ENCODE data around the gene GNL3. TPM values are rescaled to one million over a fixed set of nuclear protein-coding genes. Genes with fewer than 3 reads are reported as not detected.
A peak's percentile ranks its signal among the peaks of the same experiment; 100 is the strongest.
"Not testable (repeated sequence)": the region's sequence is repeated elsewhere in the genome, so short reads cannot be mapped to it uniquely, and the experiment has no call there.

GNL3 gene
- total RNA-seq, 1 donor: 130 TPM

DNA sequence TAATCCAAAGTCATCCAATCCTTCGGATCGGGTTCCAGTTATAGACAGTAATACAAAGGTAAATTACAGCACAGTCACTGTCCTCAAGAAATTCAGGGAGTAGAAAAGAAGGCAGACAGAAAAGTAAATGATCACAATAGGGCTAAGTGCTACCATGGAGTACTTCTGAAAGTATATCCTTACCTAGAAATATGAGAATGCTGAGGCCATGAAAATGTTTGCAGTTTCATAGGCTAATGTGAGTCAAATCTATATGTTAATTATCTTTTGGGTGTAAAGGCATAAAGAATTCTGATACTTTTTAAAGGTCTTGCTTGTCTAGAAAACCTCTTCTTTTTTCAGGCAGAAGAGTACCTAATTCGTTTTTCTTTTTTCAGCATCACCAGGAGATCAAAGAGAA is 29.9 kb upstream of the GNL3 start:
- H3K4me3 ChIP-seq (ENCODE audit: low read depth, low read length): no peak overlapping the region
- no peak for DNase-seq (ENCODE audit: low read depth)
- TF ChIP-seq, protein P1, sequence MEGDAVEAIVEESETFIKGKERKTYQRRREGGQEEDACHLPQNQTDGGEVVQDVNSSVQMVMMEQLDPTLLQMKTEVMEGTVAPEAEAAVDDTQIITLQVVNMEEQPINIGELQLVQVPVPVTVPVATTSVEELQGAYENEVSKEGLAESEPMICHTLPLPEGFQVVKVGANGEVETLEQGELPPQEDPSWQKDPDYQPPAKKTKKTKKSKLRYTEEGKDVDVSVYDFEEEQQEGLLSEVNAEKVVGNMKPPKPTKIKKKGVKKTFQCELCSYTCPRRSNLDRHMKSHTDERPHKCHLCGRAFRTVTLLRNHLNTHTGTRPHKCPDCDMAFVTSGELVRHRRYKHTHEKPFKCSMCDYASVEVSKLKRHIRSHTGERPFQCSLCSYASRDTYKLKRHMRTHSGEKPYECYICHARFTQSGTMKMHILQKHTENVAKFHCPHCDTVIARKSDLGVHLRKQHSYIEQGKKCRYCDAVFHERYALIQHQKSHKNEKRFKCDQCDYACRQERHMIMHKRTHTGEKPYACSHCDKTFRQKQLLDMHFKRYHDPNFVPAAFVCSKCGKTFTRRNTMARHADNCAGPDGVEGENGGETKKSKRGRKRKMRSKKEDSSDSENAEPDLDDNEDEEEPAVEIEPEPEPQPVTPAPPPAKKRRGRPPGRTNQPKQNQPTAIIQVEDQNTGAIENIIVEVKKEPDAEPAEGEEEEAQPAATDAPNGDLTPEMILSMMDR (IDR thresholded peaks at IDR 0.05; ENCODE audit: insufficient read depth, low read depth, low read length): no peak

DNA sequence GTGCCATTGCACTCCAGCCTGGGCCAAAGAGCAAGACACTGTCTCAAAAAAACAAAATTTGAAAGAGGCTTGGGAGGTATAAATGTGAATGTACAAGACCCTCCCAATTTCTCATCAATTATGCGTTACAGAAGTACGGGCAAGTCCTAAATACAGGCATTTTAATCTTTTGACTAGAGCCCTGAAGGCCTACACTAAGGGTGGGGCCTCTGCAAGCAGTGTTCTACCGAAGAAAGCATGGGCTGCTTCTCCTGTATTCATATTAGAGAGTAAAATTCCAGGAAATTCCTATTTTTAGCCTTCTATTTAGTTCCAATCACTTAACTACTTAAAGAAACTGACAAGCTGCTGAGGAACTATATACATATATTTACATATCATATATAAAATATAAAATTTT is 25.8 kb upstream of the GNL3 start:
- no peak for DNase-seq (ENCODE audit: low read depth)
- TF ChIP-seq, protein P1 (IDR thresholded peaks at IDR 0.05; ENCODE audit: insufficient read depth, low read depth, low read length): no peak
- no peak overlapping the region for H3K4me3 ChIP-seq (ENCODE audit: low read depth, low read length)

DNA sequence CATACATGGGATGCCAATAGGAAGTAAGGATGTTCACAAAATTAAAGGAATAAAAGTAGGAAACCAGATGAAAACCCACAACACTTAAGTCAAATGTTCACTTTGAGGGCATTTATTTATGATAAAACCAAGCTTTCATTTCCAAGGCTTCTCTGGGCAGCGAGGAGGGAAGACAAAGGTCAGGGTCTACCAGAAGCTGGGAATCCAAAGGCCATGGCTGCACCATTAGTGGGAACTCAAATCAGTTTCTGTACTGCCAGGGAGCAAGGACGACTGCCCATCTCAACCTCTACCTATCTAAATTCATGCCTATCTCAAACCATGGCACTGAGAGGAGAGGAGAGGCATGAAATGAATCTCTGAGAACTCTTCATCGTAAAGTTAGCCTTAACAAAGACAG is 22.7 kb upstream of the GNL3 start:
- TF ChIP-seq, protein P1 (IDR thresholded peaks at IDR 0.05; ENCODE audit: insufficient read depth, low read depth, low read length): no peak
- no peak for DNase-seq (ENCODE audit: low read depth)
- no peak overlapping the region for H3K4me3 ChIP-seq (ENCODE audit: low read depth, low read length)

DNA sequence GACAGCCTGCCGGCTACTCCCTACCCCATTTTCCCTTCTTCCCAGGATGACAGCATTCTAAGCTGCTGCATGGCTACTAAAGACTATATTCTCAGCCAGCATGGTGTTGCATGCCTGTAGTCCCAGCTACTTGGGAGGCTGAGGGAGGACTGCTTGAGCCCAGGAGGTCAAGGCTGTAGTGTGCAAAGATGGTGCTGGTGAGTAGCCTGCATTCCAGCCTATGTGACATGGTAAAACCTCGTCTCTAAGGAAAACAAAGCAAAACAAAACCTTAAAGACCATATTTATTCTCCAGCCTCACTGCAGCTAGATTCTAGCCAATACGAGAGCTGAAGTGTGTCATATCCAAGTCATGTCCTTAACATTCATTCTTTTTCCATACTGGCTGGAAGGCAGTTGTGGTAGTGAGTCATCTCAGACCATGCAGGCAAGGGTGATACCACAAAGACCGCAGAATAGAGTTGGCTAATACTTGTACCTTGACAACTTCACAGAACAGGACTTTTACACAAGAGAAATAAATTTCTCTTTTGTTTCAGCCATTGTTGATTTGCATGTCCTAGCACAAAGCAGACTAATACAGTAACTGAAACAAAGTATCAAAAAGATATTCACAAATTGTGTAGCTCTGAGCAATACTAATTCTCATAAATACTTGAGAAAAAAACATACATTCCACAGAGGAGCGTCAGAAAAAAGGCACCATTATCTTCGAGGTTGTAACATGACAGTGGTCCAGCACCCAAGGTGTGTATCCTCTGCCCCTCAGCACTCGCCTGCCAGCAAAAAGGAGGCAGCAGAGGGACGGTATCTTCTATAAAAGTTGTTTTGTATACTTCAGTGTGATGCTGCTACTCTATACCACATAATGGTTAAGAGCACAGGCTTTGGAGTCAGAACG is 15.0 kb upstream of the GNL3 start:
- TF ChIP-seq, protein P1 (IDR thresholded peaks at IDR 0.05; ENCODE audit: insufficient read depth, low read depth, low read length): no peak
- peak; percentile 99 for DNase-seq (ENCODE audit: low read depth)
- H3K4me3 ChIP-seq (ENCODE audit: low read depth, low read length): peak overlapping the region; percentile 32

DNA sequence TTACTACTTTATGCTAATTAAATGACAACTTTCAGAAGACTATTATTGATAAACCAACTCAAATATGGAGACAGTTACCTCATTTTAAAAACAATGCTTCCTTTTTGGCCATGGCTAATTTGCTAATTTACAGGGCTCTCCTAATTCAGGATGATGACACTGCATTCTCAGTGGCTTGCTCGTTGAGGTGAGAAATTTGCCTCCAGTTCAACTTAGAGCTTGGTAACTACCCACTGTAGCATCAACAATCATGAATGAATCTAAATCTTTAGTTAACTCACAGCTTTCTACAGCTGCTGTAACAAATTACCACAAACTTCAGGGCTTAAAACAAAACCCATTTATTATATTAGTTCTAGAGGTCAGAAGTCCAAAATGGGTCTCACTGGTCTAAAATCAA is 14.2 kb upstream of the GNL3 start:
- no peak for DNase-seq (ENCODE audit: low read depth)
- TF ChIP-seq, protein P1 (IDR thresholded peaks at IDR 0.05; ENCODE audit: insufficient read depth, low read depth, low read length): no peak
- no peak overlapping the region for H3K4me3 ChIP-seq (ENCODE audit: low read depth, low read length)

DNA sequence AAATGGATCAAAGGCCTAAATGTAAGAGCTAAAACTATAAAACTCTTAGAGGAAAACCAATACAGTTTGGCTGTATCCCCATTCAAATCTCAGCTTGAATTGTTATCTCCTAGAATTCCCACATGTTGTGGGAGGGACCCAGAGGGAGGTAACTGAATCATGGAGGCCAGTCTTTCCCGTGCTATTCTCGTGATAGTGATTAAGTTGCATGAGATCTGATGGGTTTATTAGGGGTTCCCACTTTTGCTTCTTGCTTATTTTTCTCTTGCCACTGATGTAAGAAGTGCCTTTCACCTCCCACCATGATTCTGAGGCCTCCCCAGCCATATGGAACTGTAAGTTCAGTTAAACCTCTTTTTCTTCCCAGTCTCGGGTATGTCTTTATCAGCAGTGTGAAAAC is 9.6 kb upstream of the GNL3 start:
- not testable (repeated sequence) for H3K4me3 ChIP-seq (ENCODE audit: low read depth, low read length); DNase-seq (ENCODE audit: low read depth)

DNA sequence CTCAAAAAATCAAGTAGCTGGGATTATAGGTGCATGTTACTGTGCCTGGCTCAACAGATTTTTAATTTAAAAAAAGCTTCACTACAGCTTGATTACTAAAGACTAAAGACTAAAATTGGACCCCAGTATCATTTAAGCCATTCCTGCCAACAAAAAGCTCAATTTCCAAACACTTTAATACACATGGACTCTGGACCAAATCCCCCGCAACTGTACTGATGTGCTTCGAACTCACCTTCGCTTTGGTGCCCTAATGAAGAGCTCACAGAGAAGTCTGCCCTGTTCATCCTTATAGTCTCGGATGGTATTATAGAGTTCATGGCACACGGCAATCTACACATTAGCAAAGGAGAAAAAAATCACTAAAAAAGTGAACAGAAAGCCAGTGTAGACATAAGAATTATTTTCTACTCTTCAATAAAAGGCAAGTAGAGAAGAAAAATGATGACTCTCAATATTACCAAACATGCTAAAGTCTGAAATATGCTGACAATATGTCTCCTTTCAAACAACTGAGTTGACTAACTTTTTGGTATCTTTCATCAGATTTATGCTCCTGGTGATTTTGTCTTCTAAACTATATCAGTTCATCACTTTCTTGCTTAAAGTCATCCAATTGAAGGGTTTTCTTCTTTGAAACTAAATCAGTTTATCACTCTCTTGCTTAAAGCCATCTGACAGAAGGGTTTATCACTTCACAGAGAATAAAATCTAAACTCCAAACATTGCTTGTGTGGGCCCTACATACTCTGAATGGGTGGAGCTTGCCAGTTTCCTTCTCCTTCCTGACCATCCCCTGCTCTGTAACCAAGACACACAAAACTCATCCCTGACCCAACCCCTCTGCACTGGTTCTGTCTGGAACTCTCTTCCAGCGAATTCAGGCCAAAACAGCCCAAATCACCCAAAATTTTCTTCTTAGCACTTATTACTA is 7.3 kb upstream of the GNL3 start:
- TF ChIP-seq, protein P1 (IDR thresholded peaks at IDR 0.05; ENCODE audit: insufficient read depth, low read depth, low read length): no peak

More for the DNA sequence above, 7.3 kb upstream of the GNL3 start:
- DNase-seq (ENCODE audit: low read depth): no peak
- no peak overlapping the region for H3K4me3 ChIP-seq (ENCODE audit: low read depth, low read length)
